Muscle of back (tissue), 11 donors: Measurements from ENCODE around the gene MAP3K5. TPM values are rescaled to one million over a fixed set of nuclear protein-coding genes. Genes with fewer than 3 reads are reported as not detected.
"Not testable (repeated sequence)": the region's sequence is repeated elsewhere in the genome, so short reads cannot be mapped to it uniquely, and the experiment has no call there.

Experiments
- DNase-seq, 3 donors: peaks; one replicate each; pipeline versions ENCODE4 v3.0.0 to v3.0.0-alpha.2; 2013
- polyA plus RNA-seq, 10 donors: library from polyadenylated mRNA; unstranded; fragments of 120-200 nt; gene quantifications; one replicate each; pipeline ENCODE4 v1.2.1, GENCODE V29; 2013; ENCODE audit not compliant: insufficient read length in 10 of 10

MAP3K5 gene
- polyA plus RNA-seq, 10 donors, result 1.9 to 4.3 (median 2.5) TPM

GRCh38 chr6:136611133-136611532 is 181.1 kb downstream of the MAP3K5 start:
- no peak for DNase-seq

GRCh38 chr6:136609873-136610706 is 182.2 kb downstream of the MAP3K5 start:
- DNase-seq, result peak in 2 of 3 donors; percentile 14 to 96

- DNase-seq, result peak in 2 of 3 donors; percentile 22 to 61
These were observed 183.3 kb downstream of the MAP3K5 start for GRCh38 chr6:136608991-136609390.

DNA sequence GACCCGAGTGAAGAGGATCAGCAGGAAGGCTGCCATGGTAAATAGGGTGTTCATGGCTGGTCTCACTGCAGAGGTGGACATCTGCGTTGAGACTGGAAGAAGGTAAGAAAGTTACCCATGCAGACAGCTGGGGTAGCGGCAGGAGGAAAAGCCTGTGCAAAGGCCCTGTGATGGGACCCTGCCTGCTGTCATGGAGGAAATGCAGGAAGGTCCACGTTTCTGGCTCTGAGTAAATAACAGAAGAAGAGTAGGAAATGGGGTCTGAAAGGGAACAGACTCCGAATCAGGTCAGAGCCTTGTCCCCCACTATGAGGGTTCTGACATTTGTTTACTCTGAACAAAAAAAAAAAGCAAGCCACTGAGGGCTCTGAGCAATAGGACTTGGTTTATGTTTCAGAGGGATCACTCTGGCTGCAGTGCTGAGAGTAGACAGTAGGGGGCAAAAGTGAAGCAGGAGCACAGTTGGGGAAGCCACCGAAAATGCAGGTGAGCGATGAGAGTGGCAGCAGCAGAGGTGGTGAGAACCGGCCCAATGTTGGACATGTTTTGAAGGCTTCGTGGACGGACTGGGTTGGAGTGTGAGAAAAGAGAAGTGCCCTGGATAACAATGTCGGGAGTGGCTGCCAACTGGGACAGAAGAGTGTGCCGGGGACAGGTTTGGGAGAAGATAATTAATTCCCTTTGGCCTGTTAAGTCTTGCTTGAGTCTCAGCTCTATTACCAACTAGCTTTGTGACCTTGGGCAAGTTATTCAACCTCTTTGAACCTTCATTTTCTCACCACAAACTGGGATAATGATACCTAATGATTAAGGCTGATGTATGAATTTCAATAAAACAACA is 184.1 kb downstream of the MAP3K5 start:
- DNase-seq, result peak in 1 of 3 donors; percentile 41

DNA sequence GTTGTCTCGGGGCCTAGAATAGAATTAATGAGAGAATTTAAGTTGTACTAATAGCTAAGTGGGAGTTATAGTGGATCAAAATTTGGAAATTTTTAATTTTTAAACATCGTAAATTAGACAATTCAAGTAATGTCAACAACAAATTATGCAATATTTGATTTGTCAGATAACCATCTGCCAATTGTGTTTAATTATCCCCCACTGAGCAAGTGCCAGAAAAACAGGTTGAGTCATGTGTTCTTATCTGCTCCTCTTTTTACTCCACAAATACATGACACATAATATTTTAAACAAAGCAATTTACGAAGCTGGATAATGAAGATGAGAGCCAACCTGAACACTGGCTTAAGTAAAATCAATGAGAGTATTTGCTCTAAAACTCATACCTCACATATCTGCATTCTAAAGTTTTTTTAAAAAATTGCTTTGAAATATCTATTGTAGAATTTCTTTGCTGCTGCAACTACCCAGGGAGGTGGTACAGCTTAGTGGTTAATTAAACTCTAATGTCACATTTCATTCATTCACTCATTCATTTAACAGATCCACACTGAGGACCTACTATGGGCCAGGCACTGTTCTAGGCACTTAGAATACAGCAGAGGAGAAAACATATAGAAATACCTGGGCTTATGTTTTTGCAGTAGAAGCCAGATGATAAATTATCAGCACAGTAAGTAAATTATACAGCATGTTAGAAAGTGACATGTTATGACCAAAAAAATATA is 184.9 kb downstream of the MAP3K5 start:
- no peak for DNase-seq

DNA sequence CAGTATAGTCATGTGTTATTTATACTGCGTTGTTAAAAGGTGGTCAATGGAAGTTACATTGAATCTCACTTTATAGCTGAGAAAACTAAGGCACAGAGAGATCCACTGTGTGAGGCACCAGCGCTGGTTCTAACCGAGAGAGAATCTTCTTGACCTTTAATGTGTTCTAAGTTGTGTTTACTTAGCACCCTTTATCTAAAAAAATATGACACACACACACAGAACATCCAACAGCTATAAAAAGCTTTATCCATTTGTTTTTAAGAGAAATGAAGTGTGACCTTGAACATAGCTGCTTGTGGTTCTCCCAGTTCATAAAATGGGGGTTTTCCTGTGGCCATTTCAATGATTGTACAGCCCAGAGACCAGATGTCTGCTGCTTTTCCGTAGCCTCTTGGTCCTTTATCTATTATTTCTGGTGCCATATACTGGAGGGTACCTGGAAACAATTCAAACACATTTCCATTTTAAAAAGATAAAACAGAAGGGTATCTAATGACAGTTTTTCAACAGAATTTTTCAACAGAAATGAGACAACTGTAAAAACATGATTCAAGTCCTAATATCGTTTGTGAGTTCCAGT is 187.3 kb downstream of the MAP3K5 start:
- DNase-seq, result no peak

GRCh38 chr6:136604328-136604825 is 187.9 kb downstream of the MAP3K5 start:
- peak in 1 of 3 donors; percentile 21 for DNase-seq

DNA sequence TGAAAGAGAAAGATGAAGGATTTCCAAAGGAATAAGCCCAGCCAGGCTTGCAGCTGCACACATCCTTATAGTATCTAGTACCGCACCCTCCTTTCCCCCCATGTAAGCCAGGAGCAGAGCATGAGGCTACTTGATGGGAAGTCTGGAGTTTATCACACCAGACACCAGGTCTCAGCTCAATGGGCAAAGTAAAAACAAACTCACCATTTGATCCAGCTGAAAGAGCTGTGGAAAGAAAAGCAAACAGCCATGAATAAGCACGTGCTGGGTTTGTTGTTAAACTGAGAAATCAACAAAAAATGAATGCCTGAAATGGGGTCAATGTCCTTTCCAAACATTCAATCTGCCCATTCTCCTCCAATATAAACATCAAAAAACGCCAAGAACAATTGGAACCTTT is 191.5 kb downstream of the MAP3K5 start:
- no peak for DNase-seq

- DNase-seq, result peak; percentile 38 to 70 (median 47)
These were observed 192.8 kb downstream of the MAP3K5 start for GRCh38 chr6:136599329-136600011.

GRCh38 chr6:136598048-136598447 is 194.2 kb downstream of the MAP3K5 start:
- DNase-seq, result no peak

DNA sequence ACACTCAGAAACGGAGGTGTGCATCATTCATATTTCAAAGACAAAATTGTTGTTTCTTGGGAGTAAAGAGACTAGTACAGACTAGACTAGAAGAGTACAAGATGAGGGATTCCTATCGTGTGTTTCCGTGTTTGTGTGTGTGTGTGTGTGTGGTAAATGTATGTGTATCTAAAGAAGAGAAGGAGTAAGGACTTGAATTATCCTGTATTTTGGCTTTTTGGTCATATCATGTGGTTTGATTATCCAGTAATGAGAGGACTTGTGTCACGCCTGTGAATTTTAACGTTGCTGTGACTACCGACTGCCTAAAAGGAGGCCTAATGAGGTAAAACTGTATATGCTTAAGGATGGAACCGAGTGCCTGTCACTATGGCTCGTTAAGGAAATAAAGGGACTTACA is 197.6 kb downstream of the MAP3K5 start:
- DNase-seq, result no peak

DNA sequence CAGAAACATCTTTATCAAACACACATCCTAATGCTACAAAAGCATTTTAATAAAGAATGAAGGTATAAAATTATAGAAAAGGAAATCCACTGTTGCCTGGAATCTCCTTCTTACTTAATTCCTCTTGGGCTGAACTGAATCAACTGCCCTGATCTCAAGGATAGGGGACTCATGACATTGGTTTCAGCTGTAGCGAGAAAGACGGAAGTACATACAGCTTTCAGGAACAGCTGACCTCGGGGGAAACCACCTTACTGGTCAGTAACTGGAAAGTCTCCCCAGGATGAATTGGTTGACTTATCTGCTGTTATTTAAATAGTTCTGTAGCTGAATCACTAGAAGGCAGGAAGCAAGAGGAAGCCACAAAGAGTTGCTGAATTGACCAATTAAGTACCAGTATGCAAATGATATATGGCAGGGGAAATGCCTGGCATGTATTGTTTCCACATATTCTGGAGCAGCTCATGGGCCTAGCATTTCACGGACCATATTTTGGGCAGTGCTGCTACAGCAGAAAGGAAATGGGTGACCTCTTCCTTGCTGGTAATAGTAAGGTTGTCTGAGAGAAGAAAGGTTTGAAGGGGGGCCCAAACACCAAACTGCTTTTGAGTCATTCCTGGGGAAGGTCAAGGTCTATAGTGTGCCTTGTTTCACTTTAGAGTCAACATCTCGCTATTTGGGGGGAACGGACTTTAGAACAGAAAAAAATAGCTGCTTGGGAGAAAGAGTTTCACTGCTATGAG is 198.4 kb downstream of the MAP3K5 start:
- DNase-seq, result peak in 1 of 3 donors; percentile 86

DNA sequence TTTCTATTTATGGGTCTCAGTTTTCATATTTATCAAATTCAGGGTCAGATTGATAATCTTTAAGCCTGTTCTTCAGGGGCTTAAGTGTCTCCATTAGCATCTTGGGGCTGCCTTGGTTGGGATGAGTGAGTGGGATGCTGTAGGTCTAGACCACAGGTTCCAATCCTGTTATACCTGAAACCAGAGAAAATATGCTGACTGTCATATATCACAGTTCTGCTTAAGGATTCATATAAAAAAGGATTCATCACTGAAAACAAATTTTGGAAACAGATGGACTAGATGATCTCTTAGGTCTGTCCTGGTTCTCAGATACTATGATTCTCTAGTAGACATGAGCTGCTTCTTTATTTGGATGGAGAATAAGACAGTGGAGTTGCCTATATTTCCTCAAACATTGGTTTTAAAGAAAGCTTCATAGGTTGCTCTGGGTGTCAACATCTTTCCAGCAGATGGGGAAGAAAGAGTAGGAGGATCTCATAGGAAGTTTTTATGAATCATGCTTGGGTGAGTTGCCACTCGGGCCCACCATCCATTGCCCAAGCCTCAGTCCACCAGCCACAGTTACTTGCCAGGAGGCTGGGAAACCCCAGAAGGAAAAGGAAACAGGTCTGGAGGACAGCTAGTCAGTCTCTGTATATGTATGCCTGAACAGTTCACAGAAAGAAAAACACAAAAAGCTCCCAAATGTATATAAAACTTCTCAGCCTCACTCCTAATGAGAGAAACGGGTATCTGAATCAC is 199.2 kb downstream of the MAP3K5 start:
- no peak for DNase-seq

DNA sequence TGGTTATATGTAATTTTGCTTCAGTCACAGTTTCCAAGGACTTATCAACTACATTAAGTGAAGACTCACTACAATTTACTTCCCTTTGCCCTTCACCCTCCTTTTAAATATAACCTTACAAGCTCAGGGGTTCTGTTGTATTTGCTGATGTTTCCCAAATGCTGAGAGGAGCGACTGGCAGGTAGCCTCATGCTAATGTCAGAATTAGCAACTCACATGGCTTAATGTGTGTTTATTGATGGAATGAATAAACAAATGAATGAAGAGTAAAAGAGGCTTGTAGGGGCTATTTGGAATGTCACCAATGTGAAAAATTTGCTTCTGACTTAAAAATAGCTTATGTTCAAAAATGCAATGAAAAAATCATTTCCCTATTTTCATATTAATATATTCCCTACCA is 200.7 kb downstream of the MAP3K5 start:
- DNase-seq, result no peak

DNA sequence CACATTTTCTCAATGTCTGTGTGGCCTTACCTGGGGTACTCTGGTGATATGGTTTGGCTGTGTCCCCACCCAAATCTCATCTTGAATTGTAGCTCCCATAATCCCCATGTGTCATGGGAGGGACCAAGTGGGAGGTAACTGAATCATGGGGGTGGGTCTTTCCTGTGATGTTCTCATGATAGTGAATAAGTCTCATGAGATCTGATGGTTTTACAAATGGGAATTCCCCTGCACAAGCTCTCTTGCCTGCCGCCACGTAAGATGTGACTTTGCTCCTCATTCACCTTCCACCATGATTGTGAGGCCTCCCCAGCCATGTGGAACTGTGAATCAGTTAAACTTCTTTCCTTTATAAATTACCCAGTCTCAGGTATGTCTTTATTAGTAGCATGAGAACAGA is 201.4 kb downstream of the MAP3K5 start:
- DNase-seq, result not testable (repeated sequence)

- no peak for DNase-seq
These were observed 204.8 kb downstream of the MAP3K5 start for GRCh38 chr6:136587527-136587926.

DNA sequence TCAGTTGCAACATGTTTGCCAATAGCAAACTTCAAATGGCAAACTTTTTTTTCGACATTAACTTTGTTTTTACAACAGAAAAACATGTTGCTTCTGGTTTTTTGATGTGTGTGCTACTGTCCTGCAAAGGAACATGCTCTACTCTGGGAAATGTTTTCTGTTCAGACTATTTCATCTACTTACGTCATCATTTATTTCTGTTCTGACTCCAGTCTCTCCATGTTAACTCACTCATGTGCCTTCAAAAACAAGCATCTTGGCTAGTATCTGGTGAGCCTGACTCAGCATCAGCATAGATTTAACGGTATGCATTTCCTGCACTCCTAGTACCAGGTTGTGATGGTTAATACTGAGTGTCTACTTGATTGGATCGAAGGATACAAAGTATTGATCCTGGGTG is 206.0 kb downstream of the MAP3K5 start:
- DNase-seq, result peak in 1 of 3 donors; percentile 62

GRCh38 chr6:136585523-136585922 is 206.8 kb downstream of the MAP3K5 start:
- not testable (repeated sequence) for DNase-seq

GRCh38 chr6:136584290-136584689 is 208.0 kb downstream of the MAP3K5 start:
- DNase-seq, result not testable (repeated sequence)
